GM12865 (cell line): Measurements from ENCODE around the gene LONP2.

ENCODE experiments used
- DNase-seq: peaks from one replicate; pipeline ENCODE4 v3.0.0; 2010; ENCODE audit warnings: low read depth
- H3K4me3 ChIP-seq: 2 replicates; pipeline ENCODE4 v1.5.1; 2011; ENCODE audit warnings: mild to moderate bottlenecking, low read depth, low read length, control low read depth
- TF ChIP-seq, protein P1 (sequence below): IDR thresholded peaks from 2 replicates; pipeline ENCODE4 v1.5.1; 2011; ENCODE audit warnings: low read length, control low read depth, low read depth, inconsistent platforms; ENCODE audit not compliant: insufficient read depth; ENCODE audit errors: missing control alignments

Gene LONP2

DNA sequence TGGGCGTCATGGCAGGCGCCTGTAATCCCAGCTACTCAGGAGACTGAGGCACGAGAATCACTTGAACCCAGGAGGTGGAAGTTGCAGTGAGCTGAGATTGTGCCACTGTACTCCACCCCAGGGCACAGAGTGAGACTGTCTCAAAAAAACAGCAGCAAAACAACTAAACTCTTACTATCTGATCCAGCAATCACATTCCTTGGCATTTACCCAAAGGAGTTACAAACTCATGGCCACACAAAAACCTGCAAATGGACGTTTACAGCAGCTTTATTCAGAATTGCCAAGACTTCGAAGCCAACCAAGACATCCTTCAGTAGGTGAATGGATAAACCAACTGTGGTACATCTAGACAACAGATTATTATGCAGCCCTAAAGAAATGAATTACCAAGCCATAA, 137.1 kb downstream of the LONP2 start:
- TF ChIP-seq, protein P1, sequence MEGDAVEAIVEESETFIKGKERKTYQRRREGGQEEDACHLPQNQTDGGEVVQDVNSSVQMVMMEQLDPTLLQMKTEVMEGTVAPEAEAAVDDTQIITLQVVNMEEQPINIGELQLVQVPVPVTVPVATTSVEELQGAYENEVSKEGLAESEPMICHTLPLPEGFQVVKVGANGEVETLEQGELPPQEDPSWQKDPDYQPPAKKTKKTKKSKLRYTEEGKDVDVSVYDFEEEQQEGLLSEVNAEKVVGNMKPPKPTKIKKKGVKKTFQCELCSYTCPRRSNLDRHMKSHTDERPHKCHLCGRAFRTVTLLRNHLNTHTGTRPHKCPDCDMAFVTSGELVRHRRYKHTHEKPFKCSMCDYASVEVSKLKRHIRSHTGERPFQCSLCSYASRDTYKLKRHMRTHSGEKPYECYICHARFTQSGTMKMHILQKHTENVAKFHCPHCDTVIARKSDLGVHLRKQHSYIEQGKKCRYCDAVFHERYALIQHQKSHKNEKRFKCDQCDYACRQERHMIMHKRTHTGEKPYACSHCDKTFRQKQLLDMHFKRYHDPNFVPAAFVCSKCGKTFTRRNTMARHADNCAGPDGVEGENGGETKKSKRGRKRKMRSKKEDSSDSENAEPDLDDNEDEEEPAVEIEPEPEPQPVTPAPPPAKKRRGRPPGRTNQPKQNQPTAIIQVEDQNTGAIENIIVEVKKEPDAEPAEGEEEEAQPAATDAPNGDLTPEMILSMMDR: no peak
- H3K4me3 ChIP-seq: no peak overlapping the region
- no peak for DNase-seq

- no peak for DNase-seq
- no peak overlapping the region for H3K4me3 ChIP-seq
- TF ChIP-seq, protein P1: no peak
Measured at GRCh38 chr16:48382131-48382530, 138.0 kb downstream of the LONP2 start.

DNA sequence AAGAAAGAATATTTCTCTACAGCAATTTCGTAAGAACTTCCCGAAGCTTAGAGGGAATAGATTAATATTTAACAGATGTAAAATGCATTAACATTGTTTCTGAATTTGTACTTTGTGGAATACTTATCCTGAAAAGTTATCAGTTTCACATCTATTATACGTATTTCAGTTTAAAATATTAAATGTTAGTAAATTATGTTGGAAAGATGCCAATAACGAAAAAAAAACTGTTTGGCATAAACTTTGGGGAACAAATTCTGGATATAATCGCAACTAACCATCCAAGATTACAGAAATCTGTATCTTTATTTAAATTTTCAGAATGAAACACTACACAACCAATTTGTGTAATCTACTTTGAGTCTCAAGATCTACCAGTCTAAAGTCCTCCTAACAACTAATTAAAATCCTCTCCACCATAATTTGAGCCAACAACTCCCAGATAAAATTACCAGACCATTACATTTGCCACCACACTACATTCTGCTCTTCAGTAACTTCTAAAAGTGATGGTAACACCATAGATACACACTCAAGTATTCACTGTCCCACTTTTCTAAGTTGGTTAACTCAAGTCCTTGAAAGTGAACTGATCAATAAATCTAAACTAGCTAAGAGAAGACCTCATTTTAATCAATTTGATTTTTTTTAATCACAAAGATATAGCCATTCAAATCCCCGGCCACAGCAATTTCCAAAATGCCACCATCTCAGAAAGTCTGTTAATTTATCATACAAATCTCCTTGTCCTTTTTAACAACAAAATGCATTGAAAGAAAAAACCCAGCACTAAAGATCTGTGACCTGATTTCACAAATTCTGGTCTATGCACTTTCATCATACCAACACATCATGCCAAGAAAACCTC, 139.1 kb downstream of the LONP2 start:
- DNase-seq: no peak
- H3K4me3 ChIP-seq: peak overlapping the region; percentile 71
- TF ChIP-seq, protein P1: no peak

GRCh38 chr16:48383877-48384519, 139.9 kb downstream of the LONP2 start:
- peak; percentile 40 for DNase-seq
- TF ChIP-seq, protein P1: no peak
- peak overlapping the region; percentile 71 for H3K4me3 ChIP-seq

GRCh38 chr16:48384520-48385252, 140.6 kb downstream of the LONP2 start:
- TF ChIP-seq, protein P1: no peak
- DNase-seq: peak; percentile 61
- peak overlapping the region; percentile 71 for H3K4me3 ChIP-seq

DNA sequence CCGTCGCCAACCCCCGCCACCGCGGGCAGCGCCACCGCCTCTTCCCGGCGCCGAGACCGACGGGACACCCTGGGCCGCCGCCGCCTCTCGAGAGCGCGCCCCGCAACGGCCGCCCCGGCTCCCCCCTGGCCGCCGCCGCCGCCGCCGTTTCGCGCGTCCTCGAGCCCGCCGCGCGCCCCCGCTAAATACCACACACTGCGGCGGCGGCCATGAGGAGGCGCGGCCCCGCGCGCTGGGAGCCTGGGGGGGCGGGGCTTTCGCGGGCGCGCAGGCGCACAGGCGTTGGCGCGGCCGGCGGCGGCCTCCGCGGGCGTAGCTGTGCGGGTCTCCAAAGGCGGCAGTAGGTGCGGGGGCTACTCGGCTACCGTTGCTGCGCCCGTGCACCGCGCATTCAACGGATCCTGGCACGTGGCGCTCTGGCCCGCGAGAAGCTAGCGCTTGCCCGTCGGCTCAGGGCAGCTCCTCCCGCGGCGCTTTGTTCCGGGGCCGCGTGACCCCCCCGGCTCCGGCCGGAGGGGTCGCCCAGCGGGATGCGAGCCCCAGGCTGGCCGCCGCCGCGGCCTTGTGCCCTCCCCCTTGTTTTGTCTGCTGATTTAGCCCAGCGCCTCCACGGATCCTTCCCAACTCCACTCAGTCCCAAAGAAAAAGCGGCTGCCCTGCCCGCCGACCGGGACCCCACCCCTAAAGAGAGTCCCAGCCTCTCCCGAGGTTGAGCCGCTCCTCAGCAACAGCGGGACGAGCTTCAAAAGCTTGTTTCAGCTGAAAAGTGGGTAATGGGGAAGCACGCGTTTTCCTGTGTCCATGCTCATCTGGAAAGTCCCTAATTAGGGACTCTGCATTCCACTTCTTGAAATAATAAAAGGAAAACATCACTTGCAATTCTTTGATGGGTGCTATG, 141.4 kb downstream of the LONP2 start, which contains the start of gene SIAH1:
TSS of gene SIAH1 (minus strand) at position 161 of the 898 bp plus-strand sequence. CDS start 22,985 bp downstream, outside the sequence.
- DNase-seq: peak; percentile 90
- TF ChIP-seq, protein P1: no peak
- peak within 1 kb of the TSS; percentile 94 for H3K4me3 ChIP-seq
